NCI-H2029 treated with DMSO at 0.1 percent for 48 hours (cell line): ENCODE data around the gene NRG3.

ENCODE experiments used
- DNase-seq: peaks from one replicate; lab custom pipeline; 2025; lab: John Stamatoyannopoulos, UW

Gene NRG3

GRCh38 chr10:82817676-82818422 is 942.9 kb downstream of the NRG3 start:
- DNase-seq, result no peak

- DNase-seq, result no peak
These were observed 946.0 kb downstream of the NRG3 start for GRCh38 chr10:82821043-82821442.

GRCh38 chr10:82826132-82826531 is 951.1 kb downstream of the NRG3 start:
- no peak for DNase-seq

GRCh38 chr10:82827901-82828300 is 952.9 kb downstream of the NRG3 start:
- DNase-seq, result no peak

- no peak for DNase-seq
These were observed 972.2 kb downstream of the NRG3 start for GRCh38 chr10:82847242-82847641.

- DNase-seq, result no peak
These were observed 975.2 kb downstream of the NRG3 start for GRCh38 chr10:82850191-82850590.

GRCh38 chr10:82856957-82857613 is 982.1 kb downstream of the NRG3 start:
- no peak for DNase-seq

- no peak for DNase-seq
These were observed 986.9 kb downstream of the NRG3 start for GRCh38 chr10:82861889-82862288.

- DNase-seq, result no peak
These were observed 990.4 kb downstream of the NRG3 start for GRCh38 chr10:82865366-82865765.

- DNase-seq, result no peak
These were observed 991.5 kb downstream of the NRG3 start for GRCh38 chr10:82866424-82867020.

GRCh38 chr10:82867056-82867455 is 992.1 kb downstream of the NRG3 start:
- DNase-seq, result no peak

GRCh38 chr10:82874671-82875070 is 999.7 kb downstream of the NRG3 start:
- DNase-seq, result no peak

GRCh38 chr10:82880776-82881290 is 1005.8 kb downstream of the NRG3 start:
- no peak for DNase-seq

GRCh38 chr10:82882722-82883121 is 1007.7 kb downstream of the NRG3 start:
- DNase-seq, result no peak

- no peak for DNase-seq
These were observed 1008.6 kb downstream of the NRG3 start for GRCh38 chr10:82883603-82884002.

GRCh38 chr10:82887488-82887887 is 1012.5 kb downstream of the NRG3 start:
- DNase-seq, result no peak

- DNase-seq, result no peak
These were observed 1013.9 kb downstream of the NRG3 start for GRCh38 chr10:82888809-82889455.

GRCh38 chr10:82889728-82890127 is 1014.7 kb downstream of the NRG3 start:
- DNase-seq, result no peak

- DNase-seq, result no peak
These were observed 1015.6 kb downstream of the NRG3 start for GRCh38 chr10:82890573-82890972.

- no peak for DNase-seq
These were observed 1033.1 kb downstream of the NRG3 start for GRCh38 chr10:82908096-82908495.

GRCh38 chr10:82908751-82909150 is 1033.8 kb downstream of the NRG3 start:
- no peak for DNase-seq

GRCh38 chr10:82910301-82910700 is 1035.3 kb downstream of the NRG3 start:
- no peak for DNase-seq
